ENCODE results near the gene CACNG6. TPM values are rescaled to one million over a fixed set of nuclear protein-coding genes. Genes with fewer than 3 reads are reported as not detected.

CACNG6 gene
- total RNA-seq, 1 experiment from 2014 or later: not detected

GRCh38 chr19:53958823-53959757 is 32.3 kb upstream of the CACNG6 start:
- peaks cover 21% of the 10 kb centered on the region for H3K4me1 ChIP-seq (ENCODE audit: insufficient read depth, low read length, poor library complexity, severe bottlenecking)
- no TSS peak for BruUV-seq (replicated peaks)
- DNase-seq (ENCODE audit: low spot score): no peak

GRCh38 chr19:53960187-53960586 is 31.2 kb upstream of the CACNG6 start:
- intact Hi-C loops (cut with micrococcal nuclease; ENCODE audit: unreplicated experiment): no loop called here
- Histone ChIP-seq H3K27ac (ENCODE audit: low read depth, low read length, poor library complexity, severe bottlenecking) (no peak overlapping the region), H3K27me3 (replicated peaks; ENCODE audit: insufficient read depth, low read depth, low read length, poor library complexity) (peaks cover 17% of the 10 kb centered on the region), H3K36me3 (ENCODE audit: insufficient read depth, low read length, poor library complexity, severe bottlenecking) (no peaks in the 10 kb centered on the region), H3K4me1 (ENCODE audit: insufficient read depth, low read length, poor library complexity, severe bottlenecking) (peaks cover 21% of the 10 kb centered on the region), H3K9me3 (ENCODE audit: low read depth, low read length, poor library complexity, severe bottlenecking) (no peaks in the 10 kb centered on the region), H3K4me3 (ENCODE audit: low read depth, low read length, poor library complexity, severe bottlenecking) (no peak overlapping the region)
- ChIA-PET POLR2A (ENCODE audit: low non-redundant PET) (no interaction called here), CTCF (no interaction called here)
- DNase-seq (ENCODE audit: low spot score): no peak
- TF ChIP-seq EZH2 (IDR thresholded peaks at IDR 0.05; ENCODE audit: borderline replicate concordance, low read depth, low read length, poor library complexity, severe bottlenecking) (no peak), CTCF (conservative IDR thresholded peaks at IDR 0.05; ENCODE audit: low read depth, low read length) (no peak)
- BruUV-seq (replicated peaks): no TSS peak

More at GRCh38 chr19:53958823-53959757, 32.3 kb upstream of the CACNG6 start:
- Histone ChIP-seq H3K27ac (ENCODE audit: low read depth, low read length, poor library complexity, severe bottlenecking) (no peak overlapping the region), H3K9me3 (ENCODE audit: low read depth, low read length, poor library complexity, severe bottlenecking) (no peaks in the 10 kb centered on the region), H3K36me3 (ENCODE audit: insufficient read depth, low read length, poor library complexity, severe bottlenecking) (no peaks in the 10 kb centered on the region), H3K4me3 (ENCODE audit: low read depth, low read length, poor library complexity, severe bottlenecking) (peak overlapping the region; percentile 37), H3K27me3 (replicated peaks; ENCODE audit: insufficient read depth, low read depth, low read length, poor library complexity) (peaks cover 17% of the 10 kb centered on the region)
- ChIA-PET POLR2A (ENCODE audit: low non-redundant PET) (no interaction called here), CTCF (no interaction called here)
- intact Hi-C loops (cut with micrococcal nuclease; ENCODE audit: unreplicated experiment): no loop called here
- TF ChIP-seq CTCF (conservative IDR thresholded peaks at IDR 0.05; ENCODE audit: low read depth, low read length) (no peak), EZH2 (IDR thresholded peaks at IDR 0.05; ENCODE audit: borderline replicate concordance, low read depth, low read length, poor library complexity, severe bottlenecking) (no peak)

- Histone ChIP-seq H3K27ac (ENCODE audit: low read depth, low read length, poor library complexity, severe bottlenecking) (no peak overlapping the region), H3K4me3 (ENCODE audit: low read depth, low read length, poor library complexity, severe bottlenecking) (peak overlapping the region; percentile 61), H3K9me3 (ENCODE audit: low read depth, low read length, poor library complexity, severe bottlenecking) (no peaks in the 10 kb centered on the region), H3K27me3 (replicated peaks; ENCODE audit: insufficient read depth, low read depth, low read length, poor library complexity) (peaks cover 17% of the 10 kb centered on the region), H3K4me1 (ENCODE audit: insufficient read depth, low read length, poor library complexity, severe bottlenecking) (peaks cover 21% of the 10 kb centered on the region), H3K36me3 (ENCODE audit: insufficient read depth, low read length, poor library complexity, severe bottlenecking) (no peaks in the 10 kb centered on the region)
- ChIA-PET POLR2A (ENCODE audit: low non-redundant PET) (no interaction called here), CTCF (no interaction called here)
- no peak for DNase-seq (ENCODE audit: low spot score)
- TF ChIP-seq CTCF (conservative IDR thresholded peaks at IDR 0.05; ENCODE audit: low read depth, low read length) (no peak), EZH2 (IDR thresholded peaks at IDR 0.05; ENCODE audit: borderline replicate concordance, low read depth, low read length, poor library complexity, severe bottlenecking) (no peak)
- intact Hi-C loops (cut with micrococcal nuclease; ENCODE audit: unreplicated experiment): no loop called here
- BruUV-seq (replicated peaks): no TSS peak
Measured at GRCh38 chr19:53960886-53961285, 30.6 kb upstream of the CACNG6 start.
